ENCODE data around the gene RAB8B. TPM values are rescaled to one million over a fixed set of nuclear protein-coding genes. Genes with fewer than 3 reads are reported as not detected.

Gene RAB8B
- total and polyA plus RNA-seq, 5 donors = 7.2 to 21.5 (median 17.3) TPM

DNA sequence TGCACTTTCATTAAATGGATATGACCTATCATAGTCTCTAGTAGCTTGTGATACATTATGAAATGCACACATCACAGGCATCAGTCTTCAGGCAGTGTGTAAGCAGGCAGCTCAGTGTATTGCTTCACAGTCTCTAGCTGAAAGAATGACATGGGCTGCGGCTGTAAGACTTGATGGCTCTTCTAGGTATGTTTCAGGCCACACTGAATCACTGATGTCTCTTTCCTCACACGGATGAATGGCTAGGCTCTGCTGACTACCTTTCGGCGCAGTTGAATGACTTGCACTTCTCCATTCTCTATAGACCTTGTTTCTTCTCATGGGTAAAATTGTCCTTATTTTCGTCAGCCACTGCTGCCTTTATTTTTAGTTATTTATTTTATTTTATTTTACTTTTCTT lies 103.4 kb downstream of the RAB8B start:
- peaks cover 5% of the 10 kb centered on the region for H3K4me1 ChIP-seq (ENCODE audit: control insufficient read depth, insufficient read depth, low read length)
- ATAC-seq (no peak), DNase-seq (no peak)
- intact Hi-C loops (cut with DNase I) = loop anchor here in 1 of 4 donors (2.0 kb wide), 1 partner anchor 106 kb away; no protein-coding TSS in a partner anchor
- H3K9me3 ChIP-seq (ENCODE audit: control insufficient read depth, low read length) = no peaks in the 10 kb centered on the region
- no peak overlapping the region for H3K4me3 ChIP-seq (ENCODE audit: low read length)
- no peaks in the 10 kb centered on the region for H3K27me3 ChIP-seq (ENCODE audit: control insufficient read depth, insufficient read depth)
- H3K27ac ChIP-seq (ENCODE audit: low read length) = no peak overlapping the region
- 96% methylated on average over 5 of the region's 5 CpGs for WGBS

DNA sequence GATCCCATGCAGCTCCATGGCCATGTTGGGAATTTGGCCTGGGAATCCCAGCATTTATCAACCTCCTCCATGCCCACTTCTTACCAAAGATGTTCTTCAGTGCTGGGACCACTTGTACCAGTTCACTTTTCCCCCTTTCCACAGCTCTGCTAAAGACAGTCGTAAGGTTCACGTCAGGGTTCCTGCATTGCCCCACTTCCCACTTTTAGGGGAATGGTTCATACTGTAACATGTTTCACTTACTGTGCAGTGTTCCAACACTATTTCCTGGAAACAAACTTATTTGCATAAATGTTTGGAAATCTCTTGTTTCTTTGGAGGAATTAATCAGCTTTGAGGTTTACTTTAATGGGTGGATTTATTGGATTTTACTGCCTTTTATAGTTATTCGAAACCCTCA lies 105.0 kb downstream of the RAB8B start:
- Histone ChIP-seq H3K27me3 (ENCODE audit: control insufficient read depth, insufficient read depth) (no peaks in the 10 kb centered on the region), H3K9me3 (ENCODE audit: control insufficient read depth, low read length) (no peaks in the 10 kb centered on the region), H3K4me1 (ENCODE audit: control insufficient read depth, insufficient read depth, low read length) (peaks cover 5% of the 10 kb centered on the region), H3K27ac (ENCODE audit: low read length) (no peak overlapping the region), H3K4me3 (ENCODE audit: low read length) (no peak overlapping the region)
- DNase-seq = no peak
- peak; percentile 30 to 38 for ATAC-seq
- WGBS = 84% methylated on average over 3 of the region's 3 CpGs
- intact Hi-C loops (cut with DNase I) = no loop called here

DNA sequence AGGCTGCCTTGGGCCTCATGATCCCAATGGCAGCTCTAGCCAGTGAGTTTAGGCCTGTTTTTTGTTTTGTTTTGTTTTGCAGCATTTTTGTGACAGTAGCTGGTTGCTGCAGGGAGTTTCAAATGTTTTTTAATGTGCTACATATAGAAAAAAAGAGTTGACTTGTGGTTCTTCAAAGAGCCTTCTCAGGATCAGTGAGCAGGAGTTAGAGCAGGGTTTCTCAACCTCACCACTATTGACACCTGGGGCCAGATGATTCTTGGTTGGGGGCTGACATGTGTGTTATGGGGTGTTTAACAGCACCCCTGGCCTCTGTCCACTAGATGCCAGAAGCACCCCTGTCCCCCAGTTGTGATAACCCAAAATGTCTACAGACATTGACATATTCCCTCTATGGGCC lies 105.9 kb downstream of the RAB8B start:
- Histone ChIP-seq H3K27ac (ENCODE audit: low read length) (no peak overlapping the region), H3K4me3 (ENCODE audit: low read length) (no peak overlapping the region), H3K9me3 (ENCODE audit: control insufficient read depth, low read length) (no peaks in the 10 kb centered on the region), H3K4me1 (ENCODE audit: control insufficient read depth, insufficient read depth, low read length) (peaks cover 5% of the 10 kb centered on the region), H3K27me3 (ENCODE audit: control insufficient read depth, insufficient read depth) (no peaks in the 10 kb centered on the region)
- ATAC-seq (no peak), DNase-seq (no peak)
- intact Hi-C loops (cut with DNase I) = no loop called here

DNA sequence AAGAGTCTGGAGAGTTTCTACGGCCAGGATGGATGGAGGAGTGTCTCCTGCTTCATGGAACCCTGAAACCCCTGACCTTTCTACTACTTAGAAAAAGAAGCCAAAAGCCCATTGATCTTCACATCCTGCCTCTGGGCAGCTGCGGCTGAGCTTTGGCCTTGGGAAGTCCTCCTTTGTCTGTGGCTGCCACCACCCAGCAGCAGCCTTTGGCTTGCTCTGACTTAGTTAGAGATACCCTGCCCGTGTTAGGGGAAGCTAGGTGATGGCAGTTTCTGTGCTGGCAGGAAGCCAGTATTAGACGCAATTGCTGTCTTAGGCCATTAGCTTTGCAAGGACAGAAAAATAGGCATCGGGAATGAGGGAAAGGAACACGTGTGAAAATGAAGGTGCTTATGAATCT lies 106.8 kb downstream of the RAB8B start:
- DNase-seq = peak in 2 of 3 donors; percentile 50 to 60
- H3K4me1 ChIP-seq (ENCODE audit: control insufficient read depth, insufficient read depth, low read length) = peaks cover 6% of the 10 kb centered on the region
- H3K27ac ChIP-seq (ENCODE audit: low read length) = no peak overlapping the region
- ATAC-seq = peak; percentile 36 to 58
- H3K4me3 ChIP-seq (ENCODE audit: low read length) = no peak overlapping the region
- no peaks in the 10 kb centered on the region for H3K9me3 ChIP-seq (ENCODE audit: control insufficient read depth, low read length)
- 51% methylated on average over 6 of the region's 6 CpGs for WGBS
- intact Hi-C loops (cut with DNase I) = no loop called here
- no peaks in the 10 kb centered on the region for H3K27me3 ChIP-seq (ENCODE audit: control insufficient read depth, insufficient read depth)

DNA sequence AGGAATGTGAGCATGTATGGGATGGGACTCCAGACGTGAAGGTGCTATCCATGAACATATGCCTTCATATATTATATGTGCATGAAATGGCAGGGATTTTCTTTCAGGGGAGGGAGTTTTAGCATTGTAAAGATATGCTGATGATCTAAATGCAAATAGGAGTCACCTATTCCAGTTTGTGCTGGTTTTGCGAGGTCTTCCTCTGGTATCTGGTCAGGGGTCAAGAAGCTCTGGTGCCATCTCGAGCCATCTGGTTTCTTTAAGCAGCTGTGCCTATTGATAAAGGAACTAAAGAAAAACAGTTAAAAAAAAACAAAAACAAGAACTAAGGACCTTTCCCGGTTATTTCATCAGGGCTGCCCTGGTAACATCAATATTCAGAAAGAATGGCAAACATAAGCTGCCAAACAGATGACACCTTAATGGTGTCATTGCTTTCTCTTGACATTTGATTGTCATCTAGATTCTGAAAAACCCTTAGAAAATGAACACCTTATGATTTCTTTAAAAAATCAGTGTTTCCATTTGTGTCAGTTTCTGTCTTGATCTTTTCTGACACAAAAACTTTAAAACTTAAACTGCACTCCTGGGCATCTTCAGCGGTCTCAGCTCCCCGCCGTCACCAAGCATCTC lies 110.7 kb downstream of the RAB8B start:
- WGBS = 91% methylated on average over 7 of the region's 7 CpGs
- DNase-seq (no peak), ATAC-seq (no peak)
- Histone ChIP-seq H3K27me3 (ENCODE audit: control insufficient read depth, insufficient read depth) (no peaks in the 10 kb centered on the region), H3K9me3 (ENCODE audit: control insufficient read depth, low read length) (no peaks in the 10 kb centered on the region), H3K27ac (ENCODE audit: low read length) (no peak overlapping the region), H3K4me3 (ENCODE audit: low read length) (no peak overlapping the region), H3K4me1 (ENCODE audit: control insufficient read depth, insufficient read depth, low read length) (peaks cover 5% of the 10 kb centered on the region)
- intact Hi-C loops (cut with DNase I) = no loop called here

DNA sequence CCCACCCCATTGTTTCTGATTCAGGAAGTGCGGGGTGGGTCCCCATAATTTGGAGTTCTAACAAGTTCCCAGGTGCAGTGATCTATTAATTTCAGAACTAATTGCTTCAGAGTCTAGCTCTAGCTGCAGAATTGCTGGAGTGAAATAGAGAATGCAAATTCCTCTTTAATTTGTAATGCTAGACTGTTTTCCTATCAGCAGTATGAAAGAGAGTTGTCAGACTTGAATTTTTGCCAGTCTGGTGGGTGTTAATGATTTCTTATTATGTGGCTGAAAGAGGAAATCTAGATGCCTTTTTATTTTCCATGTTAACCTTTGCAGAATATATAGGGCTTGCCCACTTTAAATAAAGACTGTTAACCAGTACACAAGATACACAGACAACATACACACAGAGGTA lies 111.7 kb downstream of the RAB8B start:
- ATAC-seq = no peak
- intact Hi-C loops (cut with DNase I) = no loop called here
- WGBS = 83% methylated on average over 1 of the region's 1 CpG
- no peak overlapping the region for H3K4me3 ChIP-seq (ENCODE audit: low read length)
- H3K27ac ChIP-seq (ENCODE audit: low read length) = no peak overlapping the region
- no peak for DNase-seq
- no peaks in the 10 kb centered on the region for H3K9me3 ChIP-seq (ENCODE audit: control insufficient read depth, low read length)
- no peaks in the 10 kb centered on the region for H3K27me3 ChIP-seq (ENCODE audit: control insufficient read depth, insufficient read depth)
- peaks cover 5% of the 10 kb centered on the region for H3K4me1 ChIP-seq (ENCODE audit: control insufficient read depth, insufficient read depth, low read length)

DNA sequence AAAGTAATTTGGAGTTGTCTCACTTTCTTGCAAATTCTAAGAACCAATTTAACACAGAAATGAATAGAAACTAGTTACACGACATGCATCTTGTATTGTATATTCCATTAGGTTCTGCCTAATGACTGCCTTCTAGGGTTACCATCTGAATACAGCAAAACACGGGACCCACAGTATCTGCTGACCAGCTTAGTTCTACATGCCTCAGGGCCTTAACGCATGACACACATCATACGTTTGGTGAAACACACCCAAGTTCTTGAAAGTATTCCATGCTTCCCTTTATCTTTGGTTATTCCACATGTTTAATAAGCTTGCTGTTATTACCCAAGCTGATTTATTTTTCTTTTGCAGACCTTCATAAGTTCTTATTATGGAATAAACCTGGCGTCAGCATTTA lies 115.9 kb downstream of the RAB8B start:
- Histone ChIP-seq H3K4me1 (ENCODE audit: control insufficient read depth, insufficient read depth, low read length) (peaks cover 2% of the 10 kb centered on the region), H3K4me3 (ENCODE audit: low read length) (no peak overlapping the region), H3K9me3 (ENCODE audit: control insufficient read depth, low read length) (no peaks in the 10 kb centered on the region), H3K27ac (ENCODE audit: low read length) (no peak overlapping the region), H3K27me3 (ENCODE audit: control insufficient read depth, insufficient read depth) (no peaks in the 10 kb centered on the region)
- intact Hi-C loops (cut with DNase I) = no loop called here
- WGBS = 91% methylated on average over 5 of the region's 5 CpGs
- DNase-seq = no peak
- no peak for ATAC-seq

DNA sequence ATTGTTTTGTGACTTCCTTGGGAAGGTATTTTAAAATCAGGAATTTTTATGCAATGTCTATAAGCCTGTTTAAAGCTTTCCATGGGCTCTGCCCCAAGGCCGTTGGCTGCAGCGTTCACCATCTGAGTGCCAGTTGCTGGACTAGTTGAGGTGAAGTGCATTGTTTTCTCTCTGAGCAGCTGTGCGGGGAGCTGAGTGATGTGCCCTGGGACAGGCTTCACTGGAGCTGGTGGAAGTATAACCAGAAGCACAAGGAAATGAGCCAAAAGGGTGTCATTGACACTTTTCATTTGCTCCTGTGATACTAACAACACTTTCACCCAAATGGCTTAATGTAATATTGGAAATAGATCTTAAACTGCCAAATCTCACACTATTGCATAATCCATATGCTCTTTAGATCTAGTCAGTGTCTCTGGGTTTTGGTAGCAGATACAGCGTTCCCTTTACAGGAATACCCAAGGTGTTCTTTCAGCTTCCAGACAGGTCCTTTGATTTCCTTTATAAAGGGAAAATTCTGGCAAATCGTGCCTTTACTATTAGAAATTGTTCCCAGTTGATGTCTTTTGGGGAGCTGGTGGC lies 117.2 kb downstream of the RAB8B start:
- Histone ChIP-seq H3K4me3 (ENCODE audit: low read length) (no peak overlapping the region), H3K4me1 (ENCODE audit: control insufficient read depth, insufficient read depth, low read length) (no peaks in the 10 kb centered on the region), H3K9me3 (ENCODE audit: control insufficient read depth, low read length) (no peaks in the 10 kb centered on the region), H3K27me3 (ENCODE audit: control insufficient read depth, insufficient read depth) (no peaks in the 10 kb centered on the region), H3K27ac (ENCODE audit: low read length) (no peak overlapping the region)
- DNase-seq = no peak
- WGBS = 94% methylated on average over 5 of the region's 5 CpGs
- intact Hi-C loops (cut with DNase I) = no loop called here
- no peak for ATAC-seq

DNA sequence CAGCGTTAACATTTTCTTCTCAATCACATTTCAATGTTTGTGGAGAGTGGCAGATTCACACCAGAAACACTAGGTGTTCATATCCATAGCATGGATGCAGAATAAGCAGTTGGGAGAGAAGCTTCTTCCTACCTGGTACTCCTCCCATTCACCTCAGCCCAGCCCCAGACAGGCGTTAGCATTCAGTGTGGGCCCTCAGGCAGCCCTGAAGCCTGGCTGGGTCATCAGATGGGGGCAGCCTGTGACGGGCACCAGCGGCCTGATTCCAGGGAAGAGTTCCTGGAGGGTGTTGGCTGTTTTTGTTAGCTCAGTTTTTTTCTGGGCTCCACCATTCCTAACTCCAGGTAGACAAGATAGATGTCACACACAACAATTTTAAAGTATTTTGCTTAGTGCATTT lies 119.1 kb downstream of the RAB8B start:
- intact Hi-C loops (cut with DNase I) = no loop called here
- Histone ChIP-seq H3K4me3 (ENCODE audit: low read length) (no peak overlapping the region), H3K27ac (ENCODE audit: low read length) (no peak overlapping the region), H3K27me3 (ENCODE audit: control insufficient read depth, insufficient read depth) (no peaks in the 10 kb centered on the region), H3K9me3 (ENCODE audit: control insufficient read depth, low read length) (no peaks in the 10 kb centered on the region), H3K4me1 (ENCODE audit: control insufficient read depth, insufficient read depth, low read length) (no peaks in the 10 kb centered on the region)
- no peak for ATAC-seq
- DNase-seq = no peak
- WGBS = 86% methylated on average over 4 of the region's 4 CpGs

DNA sequence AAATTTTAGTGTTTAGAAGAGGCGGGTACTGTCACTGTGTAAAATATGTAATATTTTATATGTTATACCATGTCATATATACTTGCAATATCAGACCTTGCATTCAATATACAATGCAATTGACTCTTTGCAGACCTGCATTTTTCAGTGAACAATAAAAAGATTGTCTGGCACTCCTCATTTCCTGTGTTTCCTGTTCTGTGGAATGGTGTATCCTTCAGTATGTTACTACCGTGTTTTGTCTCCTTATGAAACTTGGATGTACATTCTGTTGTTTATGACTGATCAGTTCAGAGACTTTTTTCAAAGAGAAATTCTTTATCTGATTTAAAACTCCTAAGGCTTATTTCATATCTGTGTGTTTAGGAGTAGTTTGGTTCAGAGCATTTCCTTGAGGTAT lies 119.5 kb downstream of the RAB8B start:
- intact Hi-C loops (cut with DNase I) = no loop called here
- Histone ChIP-seq H3K4me3 (ENCODE audit: low read length) (no peak overlapping the region), H3K27me3 (ENCODE audit: control insufficient read depth, insufficient read depth) (no peaks in the 10 kb centered on the region), H3K9me3 (ENCODE audit: control insufficient read depth, low read length) (no peaks in the 10 kb centered on the region), H3K27ac (ENCODE audit: low read length) (no peak overlapping the region), H3K4me1 (ENCODE audit: control insufficient read depth, insufficient read depth, low read length) (no peaks in the 10 kb centered on the region)
- ATAC-seq (no peak), DNase-seq (no peak)
- 86% methylated on average over 2 of the region's 2 CpGs for WGBS

DNA sequence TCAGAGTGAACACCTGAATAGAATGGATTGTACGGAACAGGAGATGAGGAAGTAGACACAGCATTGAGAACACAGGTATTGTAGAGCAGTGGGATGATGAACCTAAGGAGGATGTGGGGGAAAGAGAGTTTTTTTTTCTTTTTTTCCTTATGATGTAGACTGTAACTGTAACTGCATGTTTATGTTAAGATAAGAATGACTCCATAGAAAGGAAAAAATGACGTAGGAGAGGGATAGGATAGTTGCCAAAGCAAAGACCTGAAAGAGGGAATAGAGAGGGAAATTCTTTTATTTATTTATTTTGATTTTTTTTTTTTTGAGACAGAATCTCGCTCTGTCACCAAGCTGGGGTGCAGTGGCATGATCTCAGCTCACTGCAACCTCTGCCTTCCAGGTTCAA lies 121.2 kb downstream of the RAB8B start:
- no peak for DNase-seq
- no peaks in the 10 kb centered on the region for H3K4me1 ChIP-seq (ENCODE audit: control insufficient read depth, insufficient read depth, low read length)
- no peak overlapping the region for H3K27ac ChIP-seq (ENCODE audit: low read length)
- no peak for ATAC-seq
- intact Hi-C loops (cut with DNase I) = no loop called here
- no peaks in the 10 kb centered on the region for H3K9me3 ChIP-seq (ENCODE audit: control insufficient read depth, low read length)
- H3K27me3 ChIP-seq (ENCODE audit: control insufficient read depth, insufficient read depth) = no peaks in the 10 kb centered on the region
- 85% methylated on average over 3 of the region's 3 CpGs for WGBS
- no peak overlapping the region for H3K4me3 ChIP-seq (ENCODE audit: low read length)

DNA sequence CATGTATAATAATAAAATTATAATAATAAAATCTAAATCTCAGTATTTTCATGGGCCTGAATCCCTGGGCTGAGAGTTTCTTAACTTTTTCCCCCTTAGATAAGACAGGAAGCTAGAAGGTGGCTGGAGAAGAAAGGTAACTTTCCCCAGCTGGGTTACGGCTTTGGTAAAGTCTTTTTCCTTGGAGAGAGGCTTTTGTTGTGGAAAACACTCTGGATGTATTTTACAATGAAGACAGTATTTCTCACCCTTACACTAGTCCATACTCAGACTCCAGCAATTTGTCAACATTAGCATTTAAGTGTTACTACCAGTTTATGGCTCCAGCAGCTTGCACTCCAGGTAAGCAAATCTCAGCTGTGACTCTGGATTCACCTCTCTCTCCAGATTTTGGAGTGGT lies 122.9 kb downstream of the RAB8B start:
- Histone ChIP-seq H3K27ac (ENCODE audit: low read length) (no peak overlapping the region), H3K27me3 (ENCODE audit: control insufficient read depth, insufficient read depth) (no peaks in the 10 kb centered on the region), H3K4me3 (ENCODE audit: low read length) (no peak overlapping the region), H3K4me1 (ENCODE audit: control insufficient read depth, insufficient read depth, low read length) (no peaks in the 10 kb centered on the region), H3K9me3 (ENCODE audit: control insufficient read depth, low read length) (no peaks in the 10 kb centered on the region)
- ATAC-seq = no peak
- DNase-seq = no peak
- 93% methylated on average over 1 of the region's 1 CpG for WGBS
- intact Hi-C loops (cut with DNase I) = no loop called here
